ENCODE results near the gene PRKCG. TPM values are rescaled to one million over a fixed set of nuclear protein-coding genes. Genes with fewer than 3 reads are reported as not detected.

PRKCG gene
- total RNA-seq, 1 experiment from 2014 or later, result 5.9 TPM

- no peak for DNase-seq
- CTCF ChIA-PET, result no interaction called here
- BruUV-seq (replicated peaks), result no TSS peak
- Histone ChIP-seq H3K79me2 (ENCODE audit: low read depth) (no peaks in the 10 kb centered on the region), H3K9me3 (ENCODE audit: insufficient read depth, low read depth) (no peaks in the 10 kb centered on the region), H3K27me3 (ENCODE audit: insufficient read depth, low read depth) (peaks cover 8% of the 10 kb centered on the region; the same call in 1 of the 2 replicates), H3K4me2 (no peak overlapping the region), H3K36me3 (ENCODE audit: low read depth) (no peaks in the 10 kb centered on the region), H3F3A (ENCODE audit: insufficient read depth, low read depth) (no peaks in the 10 kb centered on the region), H3K4me1 (replicated peaks; ENCODE audit: insufficient read depth) (no peaks in the 10 kb centered on the region), H3K4me3 (no peak overlapping the region), H2AFZ (no peak overlapping the region), H4K20me1 (ENCODE audit: insufficient read depth) (no peaks in the 10 kb centered on the region), H3K9me2 (ENCODE audit: insufficient read depth) (no peaks in the 10 kb centered on the region), H3K27ac (no peak overlapping the region)
- TF ChIP-seq EZH2 (IDR thresholded peaks at IDR 0.05; ENCODE audit: low read depth) (no peak), CTCF (conservative IDR thresholded peaks at IDR 0.05) (no peak)
- POLR2A ChIA-PET (ENCODE audit: unreplicated experiment), result no interaction called here
- intact Hi-C loops (cut with micrococcal nuclease; ENCODE audit: unreplicated experiment), result no loop called here
Observed at GRCh38 chr19:53917356-53917755, 35.4 kb downstream of the PRKCG start.

- H3K4me3 ChIP-seq, result no peak overlapping the region
- H2AFZ ChIP-seq, result no peak overlapping the region
- TF ChIP-seq CTCF (conservative IDR thresholded peaks at IDR 0.05), result no peak
- TF ChIP-seq EZH2 (IDR thresholded peaks at IDR 0.05; ENCODE audit: low read depth), result no peak
- intact Hi-C loops (cut with micrococcal nuclease; ENCODE audit: unreplicated experiment), result no loop called here
- no peaks in the 10 kb centered on the region for H3K36me3 ChIP-seq (ENCODE audit: low read depth)
- H3K79me2 ChIP-seq (ENCODE audit: low read depth), result no peaks in the 10 kb centered on the region
- no peak overlapping the region for H3K4me2 ChIP-seq
- POLR2A ChIA-PET (ENCODE audit: unreplicated experiment), result no interaction called here
- H4K20me1 ChIP-seq (ENCODE audit: insufficient read depth), result 0 out of 2 replicates have a peak, but pooled peaks cover 3% of the 10 kb centered on the region
- peaks cover 20% of the 10 kb centered on the region; the same call in 1 of the 2 replicates for H3K27me3 ChIP-seq (ENCODE audit: insufficient read depth, low read depth)
- no peaks in the 10 kb centered on the region for H3K9me2 ChIP-seq (ENCODE audit: insufficient read depth)
- H3K27ac ChIP-seq, result no peak overlapping the region
- no peaks in the 10 kb centered on the region for H3F3A ChIP-seq (ENCODE audit: insufficient read depth, low read depth)
- H3K9me3 ChIP-seq (ENCODE audit: insufficient read depth, low read depth), result no peaks in the 10 kb centered on the region
- DNase-seq, result peak; percentile 64 to 69
- H3K4me1 ChIP-seq (replicated peaks; ENCODE audit: insufficient read depth), result no peaks in the 10 kb centered on the region
- no TSS peak for BruUV-seq (replicated peaks)
- CTCF ChIA-PET, result interaction anchor here (0.6 kb wide), 2 partner anchors 14 to 96 kb away, joined by 3 to 4 read pairs; no protein-coding TSS in a partner anchor
Observed at GRCh38 chr19:53927739-53928138, 45.7 kb downstream of the PRKCG start.

- 0 out of 2 replicates have a peak, but pooled peaks cover 3% of the 10 kb centered on the region for H4K20me1 ChIP-seq (ENCODE audit: insufficient read depth)
- no peaks in the 10 kb centered on the region for H3K9me3 ChIP-seq (ENCODE audit: insufficient read depth, low read depth)
- no peak overlapping the region for H3K27ac ChIP-seq
- H3K4me3 ChIP-seq, result no peak overlapping the region
- TF ChIP-seq EZH2 (IDR thresholded peaks at IDR 0.05; ENCODE audit: low read depth), result no peak
- no peak for DNase-seq
- no peaks in the 10 kb centered on the region for H3K4me1 ChIP-seq (replicated peaks; ENCODE audit: insufficient read depth)
- no peak overlapping the region for H3K4me2 ChIP-seq
- H3K9me2 ChIP-seq (ENCODE audit: insufficient read depth), result no peaks in the 10 kb centered on the region
- CTCF ChIA-PET, result no interaction called here
- H3F3A ChIP-seq (ENCODE audit: insufficient read depth, low read depth), result no peaks in the 10 kb centered on the region
- no peaks in the 10 kb centered on the region for H3K27me3 ChIP-seq (ENCODE audit: insufficient read depth, low read depth)
- BruUV-seq (replicated peaks), result no TSS peak
- intact Hi-C loops (cut with micrococcal nuclease; ENCODE audit: unreplicated experiment), result no loop called here
- POLR2A ChIA-PET (ENCODE audit: unreplicated experiment), result no interaction called here
- no peak overlapping the region for H2AFZ ChIP-seq
- no peaks in the 10 kb centered on the region for H3K79me2 ChIP-seq (ENCODE audit: low read depth)
- H3K36me3 ChIP-seq (ENCODE audit: low read depth), result no peaks in the 10 kb centered on the region
Observed at GRCh38 chr19:53936029-53936428, 54.0 kb downstream of the PRKCG start.
